Mesenchymal stem cell (in vitro differentiated cells and primary cell): Measurements from ENCODE around the gene SEC61A1.

Experiments
- DNase-seq: peaks from one replicate; pipeline ENCODE4 v3.0.0-alpha.2; 2013
- H2AFZ ChIP-seq: one replicate; pipeline ENCODE4 v1.6.1; 2013; ENCODE audit warnings: low read depth, mild to moderate bottlenecking, control low read depth, inconsistent platforms, low read length, moderate library complexity
- H2AK5ac ChIP-seq: 2 replicates; pipeline ENCODE4 v1.6.1; 2013; ENCODE audit warnings: low read length, moderate library complexity, mild to moderate bottlenecking, inconsistent platforms; ENCODE audit not compliant: severe bottlenecking
- H2BK120ac ChIP-seq: one replicate; pipeline ENCODE4 v1.6.1; 2013; ENCODE audit warnings: low read depth, mild to moderate bottlenecking, inconsistent platforms, low read length, moderate library complexity
- H2BK12ac ChIP-seq, 2 experiments: one replicate each; pipeline ENCODE4 v1.6.1; 2013; ENCODE audit warnings: inconsistent platforms in 2 of 2, low read length in 2 of 2, mild to moderate bottlenecking in 2 of 2, moderate library complexity in 2 of 2, control low read depth in 1 of 2
- H2BK15ac ChIP-seq: one replicate; pipeline ENCODE4 v1.6.1; 2013; ENCODE audit warnings: mild to moderate bottlenecking, low read depth, inconsistent platforms; ENCODE audit not compliant: poor library complexity, severe bottlenecking
- H2BK5ac ChIP-seq: 2 replicates; pipeline ENCODE4 v1.6.1; 2013; ENCODE audit warnings: low read depth, mild to moderate bottlenecking, low read length, control low read depth, inconsistent platforms; ENCODE audit not compliant: poor library complexity, severe bottlenecking
- H3K14ac ChIP-seq, 2 experiments: one replicate each; pipeline ENCODE4 v1.6.1; 2013; ENCODE audit warnings: inconsistent platforms in 2 of 2, low read length in 2 of 2, control low read depth in 1 of 2, mild to moderate bottlenecking in 1 of 2, moderate library complexity in 1 of 2
- H3K18ac ChIP-seq, 2 experiments: one replicate each; pipeline ENCODE4 v1.6.1; 2013; ENCODE audit warnings: inconsistent platforms in 2 of 2, low read length in 2 of 2, control low read depth in 1 of 2, low read depth in 1 of 2, mild to moderate bottlenecking in 1 of 2
- H3K23ac ChIP-seq, 2 experiments: one replicate each; pipeline ENCODE4 v1.6.1; 2013; ENCODE audit warnings: inconsistent platforms in 2 of 2, low read length in 2 of 2, mild to moderate bottlenecking in 2 of 2, moderate library complexity in 2 of 2, control low read depth in 1 of 2
- H3K27ac ChIP-seq: 2 replicates; pipeline ENCODE4 v1.5.1; 2013; ENCODE audit warnings: mild to moderate bottlenecking, moderate library complexity, low read length, control low read depth, inconsistent platforms; ENCODE audit not compliant: poor library complexity, severe bottlenecking
- H3K27me3 ChIP-seq, 2 experiments: 2 replicates each; pipeline versions ENCODE4 v1.6.1 to v1.7.0; 2013; ENCODE audit warnings: low read length in 2 of 2, mild to moderate bottlenecking in 2 of 2, moderate library complexity in 2 of 2, control low read depth in 1 of 2, inconsistent platforms in 1 of 2; ENCODE audit not compliant: control insufficient read depth in 1 of 2, insufficient read depth in 1 of 2
- H3K36me3 ChIP-seq, 2 experiments: 2 replicates each; pipeline versions ENCODE4 v1.6.1 to v1.7.0; 2013; ENCODE audit warnings: low read length in 2 of 2, control low read depth in 1 of 2, inconsistent platforms in 1 of 2, low read depth in 1 of 2, mild to moderate bottlenecking in 1 of 2; ENCODE audit not compliant: insufficient read depth in 2 of 2, control insufficient read depth in 1 of 2
- H3K4ac ChIP-seq, 2 experiments: one replicate each; pipeline ENCODE4 v1.6.1; 2013; ENCODE audit warnings: inconsistent platforms in 2 of 2, low read length in 2 of 2, mild to moderate bottlenecking in 2 of 2, moderate library complexity in 2 of 2, control low read depth in 1 of 2, low read depth in 1 of 2
- H3K4me1 ChIP-seq: 2 replicates; pipeline ENCODE4 v1.6.1; 2013; ENCODE audit warnings: low read depth, low read length, control low read depth; ENCODE audit not compliant: control insufficient read depth, insufficient read depth
- H3K4me2 ChIP-seq: 2 replicates; pipeline ENCODE4 v1.6.1; 2013; ENCODE audit warnings: low read length, mild to moderate bottlenecking, inconsistent platforms; ENCODE audit not compliant: poor library complexity, severe bottlenecking
- H3K4me3 ChIP-seq, 2 experiments: 2 replicates each; pipeline versions ENCODE4 v1.5.1 to v1.7.0; 2013; ENCODE audit warnings: low read length in 2 of 2, mild to moderate bottlenecking in 2 of 2, control low read depth in 1 of 2, low read depth in 1 of 2; ENCODE audit not compliant: insufficient read depth in 1 of 2
- H3K79me1 ChIP-seq: replicated peaks from 2 replicates; pipeline ENCODE4 v1.6.1; 2013; ENCODE audit warnings: mild to moderate bottlenecking, control low read depth, low read length, inconsistent platforms; ENCODE audit not compliant: poor library complexity, severe bottlenecking
- H3K9ac ChIP-seq: 2 replicates; pipeline ENCODE4 v1.7.0; 2013; ENCODE audit warnings: mild to moderate bottlenecking, low read length, moderate library complexity
- H3K9me3 ChIP-seq: 2 replicates; pipeline ENCODE4 v1.7.0; 2013; ENCODE audit warnings: mild to moderate bottlenecking, low read length; ENCODE audit not compliant: control insufficient read depth
- H4K8ac ChIP-seq: one replicate; pipeline ENCODE4 v1.6.1; 2013; ENCODE audit warnings: inconsistent platforms, mild to moderate bottlenecking, low read length, moderate library complexity
- H4K91ac ChIP-seq: one replicate; pipeline ENCODE4 v1.6.1; 2013; ENCODE audit warnings: mild to moderate bottlenecking, low read length, inconsistent platforms
- WGBS: methylation state at CpG from one replicate; pipeline ENCODE4 v1.1.7; 2013; ENCODE audit warnings: mixed read lengths; 5-methylcytosine and 5-hydroxymethylcytosine counted together

Gene SEC61A1

DNA sequence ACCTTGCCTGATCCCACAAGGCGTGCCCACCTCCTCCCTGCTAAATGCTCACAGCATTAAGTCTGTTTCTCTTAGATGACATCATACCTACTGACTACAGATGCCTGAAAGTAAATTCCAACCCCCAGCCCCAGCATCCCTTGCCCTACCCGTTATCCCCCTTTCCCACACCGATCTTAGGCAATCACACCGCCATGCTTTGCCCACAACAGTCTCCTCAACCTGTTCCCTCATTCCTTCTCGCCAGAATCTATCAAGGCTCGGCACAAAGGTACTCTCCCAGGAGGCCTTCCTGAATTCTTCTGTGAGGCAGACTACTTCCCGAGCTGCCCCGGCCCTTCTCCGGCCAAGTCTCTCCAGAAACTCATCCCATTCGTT is 789 bp upstream of the SEC61A1 start:
- H3K23ac ChIP-seq = no peak overlapping the region
- peak overlapping the region; percentile 93 to 96 for H3K4me3 ChIP-seq
- WGBS = 11% methylated on average over 10 of the region's 10 CpGs
- H3K4me2 ChIP-seq = peak overlapping the region; percentile 67
- H2AFZ ChIP-seq = peak overlapping the region; percentile 96
- peak overlapping the region; percentile 97 for H3K4ac ChIP-seq
- no peaks in the 10 kb centered on the region for H3K27me3 ChIP-seq
- no peak overlapping the region for H2BK120ac ChIP-seq
- DNase-seq = no peak
- H3K14ac ChIP-seq = no peak overlapping the region
- no peaks in the 10 kb centered on the region for H3K9me3 ChIP-seq
- peak overlapping the region in 1 of 2 experiments; percentile 15 for H2BK12ac ChIP-seq
- H4K91ac ChIP-seq = peak overlapping the region; percentile 91
- peak overlapping the region; percentile 2 for H2BK15ac ChIP-seq
- peaks cover 9% of the 10 kb centered on the region for H3K79me1 ChIP-seq
- H3K4me1 ChIP-seq = peaks cover 7% of the 10 kb centered on the region
- peak overlapping the region; percentile 87 to 94 for H3K18ac ChIP-seq
- H2AK5ac ChIP-seq = no peak overlapping the region
- H4K8ac ChIP-seq = peak overlapping the region; percentile 99
- H3K36me3 ChIP-seq = peaks cover 0 to 32% of the 10 kb centered on the region in 2 experiments
- H3K9ac ChIP-seq = peak overlapping the region; percentile 95
- H2BK5ac ChIP-seq = no peak overlapping the region
- H3K27ac ChIP-seq = peak overlapping the region; percentile 68

DNA sequence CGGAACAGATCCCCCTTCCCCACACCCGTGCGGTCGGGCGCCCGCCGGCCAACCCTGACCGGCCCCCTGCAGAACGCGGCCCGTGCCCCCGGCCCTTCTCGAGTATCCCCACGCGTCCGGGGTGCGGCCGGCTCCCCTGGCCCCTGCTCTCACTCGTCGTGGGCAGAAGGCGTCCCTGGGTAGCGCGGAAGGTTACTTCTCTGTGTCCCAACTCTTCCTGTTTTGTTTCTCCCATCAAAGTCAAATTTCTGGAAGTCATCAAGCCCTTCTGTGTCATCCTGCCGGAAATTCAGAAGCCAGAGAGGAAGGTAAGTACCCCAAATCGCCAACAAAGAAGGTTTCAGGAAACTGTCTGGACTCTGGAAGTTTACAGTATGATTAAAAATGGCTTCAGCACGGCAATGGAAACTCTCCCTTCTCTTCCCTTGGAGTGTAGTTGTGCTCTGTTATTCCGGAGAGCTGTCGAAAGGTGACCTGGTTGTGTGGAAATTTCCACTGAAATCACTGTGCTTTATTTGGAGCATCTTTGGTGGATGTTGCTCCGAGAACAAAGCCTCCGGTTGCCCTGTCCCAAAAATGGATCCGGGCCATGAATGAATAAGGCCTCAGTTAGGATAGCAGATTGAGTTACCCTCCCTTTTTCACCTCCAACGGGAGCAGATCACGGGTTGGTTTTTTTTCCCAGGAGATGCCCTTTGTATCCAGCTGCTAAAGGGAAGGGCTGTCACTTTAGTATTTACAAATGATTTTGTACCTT is 536 bp downstream of the SEC61A1 start:
- Histone ChIP-seq H3K4me3 (peak overlapping the region; percentile 96 to 98), H4K91ac (peak overlapping the region; percentile 95), H3K4me2 (peak overlapping the region; percentile 56), H4K8ac (peak overlapping the region; percentile 97), H3K4ac (peak overlapping the region; percentile 97 to 98), H2BK12ac (peak overlapping the region in 1 of 2 experiments; percentile 61), H3K18ac (peak overlapping the region; percentile 97 to 98), H3K27me3 (no peaks in the 10 kb centered on the region), H2AFZ (no peak overlapping the region), H3K14ac (peak overlapping the region; percentile 25 to 99), H2BK5ac (peak overlapping the region; percentile 75), H3K36me3 (peaks cover 5 to 43% of the 10 kb centered on the region in 2 experiments), H2AK5ac (peak overlapping the region; percentile 64), H3K79me1 (peaks cover 11% of the 10 kb centered on the region), H2BK15ac (peak overlapping the region; percentile 69), H3K9ac (peak overlapping the region; percentile 97), H3K4me1 (peaks cover 9% of the 10 kb centered on the region), H3K9me3 (no peaks in the 10 kb centered on the region), H3K27ac (peak overlapping the region; percentile 69), H3K23ac (peak overlapping the region; percentile 96 to 98), H2BK120ac (peak overlapping the region; percentile 89)
- DNase-seq = peak; percentile 37
- 2% methylated on average over 33 of the region's 33 CpGs for WGBS

DNA sequence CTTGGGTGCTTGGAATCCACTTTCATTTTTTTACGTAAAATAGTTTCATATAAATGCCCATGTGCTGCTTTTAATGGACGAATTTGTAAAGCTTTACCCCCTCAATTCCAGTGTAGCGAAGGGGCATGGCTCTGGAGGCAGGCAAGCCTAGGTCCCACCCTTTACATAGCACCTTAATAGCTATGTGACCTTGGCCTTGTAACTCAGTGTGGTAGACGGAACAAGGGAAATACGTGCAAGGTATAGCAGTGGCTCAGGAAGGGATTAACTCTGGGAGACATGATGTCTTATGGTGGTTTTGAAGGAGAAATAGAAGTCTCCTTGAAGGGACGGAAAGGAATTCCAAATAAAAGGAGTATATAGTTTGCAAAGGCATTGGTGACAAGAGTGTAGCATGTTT is 1.4 kb downstream of the SEC61A1 start:
- Histone ChIP-seq H3K9ac (peak overlapping the region; percentile 97), H3K23ac (peak overlapping the region in 1 of 2 experiments; percentile 14), H3K79me1 (peaks cover 13% of the 10 kb centered on the region), H2AFZ (no peak overlapping the region), H3K4me3 (peak overlapping the region; percentile 34 to 98), H3K9me3 (no peaks in the 10 kb centered on the region), H4K8ac (no peak overlapping the region), H3K4me1 (peaks cover 9% of the 10 kb centered on the region), H3K27me3 (no peaks in the 10 kb centered on the region), H3K4me2 (peak overlapping the region; percentile 56), H3K36me3 (peaks cover 9 to 49% of the 10 kb centered on the region in 2 experiments), H4K91ac (no peak overlapping the region), H2BK120ac (no peak overlapping the region), H2BK12ac (no peak overlapping the region), H2BK15ac (no peak overlapping the region), H3K18ac (no peak overlapping the region), H2BK5ac (no peak overlapping the region), H3K14ac (no peak overlapping the region), H3K4ac (no peak overlapping the region), H3K27ac (no peak overlapping the region), H2AK5ac (no peak overlapping the region)
- no peak for DNase-seq
- WGBS = 81% methylated on average over 6 of the region's 6 CpGs

DNA sequence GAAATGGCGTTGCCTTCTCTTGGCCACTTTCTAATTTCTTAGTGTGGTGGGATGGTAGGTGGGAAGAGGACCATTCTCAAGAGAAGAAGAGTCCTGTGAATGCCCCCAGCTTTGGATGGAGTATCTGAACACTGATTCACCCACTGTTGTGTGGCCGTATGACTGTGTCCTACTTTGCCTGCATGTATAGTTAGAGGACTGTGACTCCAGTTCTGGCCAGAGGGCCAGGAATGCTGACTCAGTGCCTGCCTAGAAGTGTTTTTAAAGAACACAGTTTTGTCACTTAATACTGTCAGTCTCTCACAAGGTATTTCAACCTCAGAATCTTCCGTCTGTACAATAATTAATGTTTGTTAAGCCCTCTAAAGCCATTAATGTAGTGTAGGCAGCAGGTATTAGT is 2.1 kb downstream of the SEC61A1 start:
- DNase-seq = peak; percentile 71
- peaks cover 9% of the 10 kb centered on the region for H3K4me1 ChIP-seq
- no peak overlapping the region for H2AK5ac ChIP-seq
- no peak overlapping the region for H3K4ac ChIP-seq
- H3K14ac ChIP-seq = no peak overlapping the region
- H2BK120ac ChIP-seq = no peak overlapping the region
- H3K79me1 ChIP-seq = peaks cover 14% of the 10 kb centered on the region
- H3K36me3 ChIP-seq = peaks cover 14 to 57% of the 10 kb centered on the region in 2 experiments
- peak overlapping the region in 1 of 2 experiments; percentile 98 for H3K4me3 ChIP-seq
- H3K23ac ChIP-seq = no peak overlapping the region
- no peak overlapping the region for H3K18ac ChIP-seq
- H3K9me3 ChIP-seq = no peaks in the 10 kb centered on the region
- no peak overlapping the region for H4K8ac ChIP-seq
- no peak overlapping the region for H2AFZ ChIP-seq
- H2BK12ac ChIP-seq = no peak overlapping the region
- no peaks in the 10 kb centered on the region for H3K27me3 ChIP-seq
- 53% methylated on average over 2 of the region's 3 CpGs for WGBS
- peak overlapping the region; percentile 56 for H3K4me2 ChIP-seq
- H2BK15ac ChIP-seq = no peak overlapping the region
- peak overlapping the region; percentile 97 for H3K9ac ChIP-seq
- peak overlapping the region; percentile 31 for H3K27ac ChIP-seq
- no peak overlapping the region for H2BK5ac ChIP-seq
- no peak overlapping the region for H4K91ac ChIP-seq
